IPS-11a (cell line): ENCODE data around the gene OGFR.

Source experiments
- H3K4me3 ChIP-seq: one replicate; pipeline ENCODE4 v1.5.1; 2013; ENCODE audit warnings: low read depth, low read length, control low read depth

The OGFR gene

GRCh38 chr20:62856931-62857619, 52.4 kb downstream of the OGFR start:
- no peak overlapping the region for H3K4me3 ChIP-seq

- no peak overlapping the region for H3K4me3 ChIP-seq
Measured at GRCh38 chr20:62858058-62858830, 53.6 kb downstream of the OGFR start.

GRCh38 chr20:62859721-62860120, 55.1 kb downstream of the OGFR start:
- no peak overlapping the region for H3K4me3 ChIP-seq

- peak overlapping the region; percentile 43 for H3K4me3 ChIP-seq
Measured at GRCh38 chr20:62860391-62860923, 55.8 kb downstream of the OGFR start.

- H3K4me3 ChIP-seq: peak overlapping the region; percentile 55
Measured at GRCh38 chr20:62860924-62861691, 56.5 kb downstream of the OGFR start.

- peak within 1 kb of the TSS; percentile 55 for H3K4me3 ChIP-seq
Measured at GRCh38 chr20:62861726-62862336, 57.2 kb downstream of the OGFR start, which contains the start of gene TCFL5. Gene TCFL5, minus strand, starts transcription at chr20:62861822. Its CDS starts 152 bp downstream, at chr20:62861670.
